ENCODE data around the gene CPLX1.

GRCh38 chr4:738781-739280 is 87.1 kb downstream of the CPLX1 start:
- TF ChIP-seq EGR1 (IDR thresholded peaks at IDR 0.05) (no peak), ZBTB7A (IDR thresholded peaks at IDR 0.05; ENCODE audit: low read depth) (no peak), RAD21 (IDR thresholded peaks at IDR 0.05; ENCODE audit: low read depth) (no peak), NFIC (IDR thresholded peaks at IDR 0.05) (no peak), EP300 (IDR thresholded peaks at IDR 0.05; ENCODE audit: borderline replicate concordance) (no peak), CREB1 (IDR thresholded peaks at IDR 0.05; ENCODE audit: low read depth) (no peak), USF1 (IDR thresholded peaks at IDR 0.05) (no peak), YY1 (IDR thresholded peaks at IDR 0.05; ENCODE audit: low read depth) (no peak), TCF12 (IDR thresholded peaks at IDR 0.05; ENCODE audit: low read depth) (no peak), TEAD4 (IDR thresholded peaks at IDR 0.05) (no peak), REST (IDR thresholded peaks at IDR 0.05; ENCODE audit: low read depth) (no peak), CEBPB (IDR thresholded peaks at IDR 0.05) (no peak)

Measured in Ishikawa (cell line).